Smooth muscle cell (in vitro differentiated cells): ENCODE results near the gene LRRC30. TPM values are rescaled to one million over a fixed set of nuclear protein-coding genes. Genes with fewer than 3 reads are reported as not detected.

ENCODE experiments used
- DNase-seq: peaks from one replicate; lab custom pipeline; 2025; ENCODE audit not compliant: unreplicated experiment; lab: John Stamatoyannopoulos, UW
- H2AFZ ChIP-seq: fragments of 200-600 bp; sonication (generic); 2 replicates; pipeline ENCODE4 v1.6.0; 2016; ENCODE audit warnings: antibody characterized with exemption, low read depth, mild to moderate bottlenecking
- H3F3A ChIP-seq: fragments of 200-600 bp; sonication (generic); 2 replicates; pipeline ENCODE4 v1.6.0; 2017; ENCODE audit warnings: antibody characterized with exemption, low read depth
- H3K27ac ChIP-seq: fragments of 200-600 bp; sonication (generic); 2 replicates; pipeline ENCODE4 v1.5.1; 2016; ENCODE audit warnings: low read depth, mild to moderate bottlenecking
- H3K27me3 ChIP-seq: fragments of 200-600 bp; sonication (generic); 2 replicates; pipeline ENCODE4 v1.6.1; 2016; ENCODE audit warnings: low read depth, mild to moderate bottlenecking
- H3K36me3 ChIP-seq: fragments of 200-600 bp; sonication (generic); 2 replicates; pipeline ENCODE4 v1.5.1; 2016; ENCODE audit warnings: low read depth
- H3K4me1 ChIP-seq: fragments of 200-600 bp; sonication (generic); 2 replicates; pipeline ENCODE4 v1.5.1; 2016; ENCODE audit warnings: low read depth
- H3K4me2 ChIP-seq: fragments of 200-600 bp; sonication (generic); 2 replicates; pipeline ENCODE4 v1.6.0; 2016; ENCODE audit warnings: mild to moderate bottlenecking
- H3K4me3 ChIP-seq: fragments of 200-600 bp; sonication (generic); 2 replicates; pipeline ENCODE4 v1.5.1; 2016; ENCODE audit warnings: mild to moderate bottlenecking
- H3K79me2 ChIP-seq: fragments of 200-600 bp; sonication (generic); 2 replicates; pipeline ENCODE4 v1.6.0; 2016; ENCODE audit warnings: low read depth, mild to moderate bottlenecking
- H3K9ac ChIP-seq: fragments of 200-600 bp; sonication (generic); 2 replicates; pipeline ENCODE4 v1.6.0; 2016; ENCODE audit warnings: low read depth
- H3K9me3 ChIP-seq: fragments of 200-600 bp; sonication (generic); replicated peaks from 2 replicates; pipeline ENCODE4 v1.5.1; 2016; ENCODE audit warnings: low read depth
- H4K20me1 ChIP-seq: fragments of 200-600 bp; sonication (generic); 2 replicates; pipeline ENCODE4 v1.6.0; 2016; ENCODE audit warnings: low read depth
- WGBS: methylation state at CpG from one replicate; pipeline ENCODE4 v1.1.7; 2016; ENCODE audit warnings: low lambda C conversion rate; 5-methylcytosine and 5-hydroxymethylcytosine counted together
- polyA plus RNA-seq: library from polyadenylated mRNA; unstranded; fragments of >200 nt; fragmentation: Nextera tagmentation; extraction: Ambion mirVana; gene quantifications from 2 replicates; pipeline ENCODE4 v1.2.1, GENCODE V29; 2016
- total RNA-seq: library from RNA; depleted of rRNA; stranded (reverse); fragments of >200 nt; gene quantifications from 2 replicates; pipeline ENCODE4 v1.2.3, GENCODE V29; 2014
- TF ChIP-seq, protein P1 (sequence below): fragments of 200-600 bp; sonication (generic); IDR thresholded peaks from 2 replicates; pipeline ENCODE4 v1.5.1; 2017; ENCODE audit warnings: borderline replicate concordance, mild to moderate bottlenecking, antibody characterized with exemption; ENCODE audit not compliant: insufficient read depth, poor library complexity, severe bottlenecking

The LRRC30 gene
- total and polyA plus RNA-seq, 2 experiments from 2014 or later: not detected

DNA sequence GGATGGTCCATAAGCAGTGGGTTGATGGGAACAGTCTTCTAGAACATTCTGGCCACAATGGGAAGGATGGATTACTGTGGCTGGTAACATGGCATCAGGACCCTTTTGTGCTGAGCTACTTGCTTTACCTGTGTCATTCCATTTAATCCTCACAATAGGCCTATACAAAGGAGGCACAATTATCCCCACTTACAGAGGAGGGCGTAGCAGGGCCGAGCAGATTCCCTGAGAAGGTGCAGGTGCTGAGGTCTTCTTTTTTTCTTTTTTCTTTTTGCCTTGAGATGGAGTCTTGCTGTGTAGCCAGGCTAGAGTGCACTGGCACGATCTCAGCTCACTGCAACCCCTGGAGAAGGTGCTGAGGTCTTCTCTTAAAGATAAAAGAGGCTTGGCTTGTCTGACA lies 6.7 kb upstream of the LRRC30 start:
- Histone ChIP-seq H3K4me1 (peaks cover 5% of the 10 kb centered on the region), H3K27ac (no peak overlapping the region), H3K4me3 (no peak overlapping the region), H3K4me2 (no peak overlapping the region), H3K79me2 (no peaks in the 10 kb centered on the region), H3K27me3 (peaks cover 9% of the 10 kb centered on the region), H4K20me1 (no peaks in the 10 kb centered on the region), H3F3A (no peaks in the 10 kb centered on the region), H3K36me3 (no peaks in the 10 kb centered on the region), H3K9me3 (no peaks in the 10 kb centered on the region), H3K9ac (no peak overlapping the region), H2AFZ (no peak overlapping the region)
- 78% methylated on average over 3 of the region's 3 CpGs for WGBS
- TF ChIP-seq, protein P1, sequence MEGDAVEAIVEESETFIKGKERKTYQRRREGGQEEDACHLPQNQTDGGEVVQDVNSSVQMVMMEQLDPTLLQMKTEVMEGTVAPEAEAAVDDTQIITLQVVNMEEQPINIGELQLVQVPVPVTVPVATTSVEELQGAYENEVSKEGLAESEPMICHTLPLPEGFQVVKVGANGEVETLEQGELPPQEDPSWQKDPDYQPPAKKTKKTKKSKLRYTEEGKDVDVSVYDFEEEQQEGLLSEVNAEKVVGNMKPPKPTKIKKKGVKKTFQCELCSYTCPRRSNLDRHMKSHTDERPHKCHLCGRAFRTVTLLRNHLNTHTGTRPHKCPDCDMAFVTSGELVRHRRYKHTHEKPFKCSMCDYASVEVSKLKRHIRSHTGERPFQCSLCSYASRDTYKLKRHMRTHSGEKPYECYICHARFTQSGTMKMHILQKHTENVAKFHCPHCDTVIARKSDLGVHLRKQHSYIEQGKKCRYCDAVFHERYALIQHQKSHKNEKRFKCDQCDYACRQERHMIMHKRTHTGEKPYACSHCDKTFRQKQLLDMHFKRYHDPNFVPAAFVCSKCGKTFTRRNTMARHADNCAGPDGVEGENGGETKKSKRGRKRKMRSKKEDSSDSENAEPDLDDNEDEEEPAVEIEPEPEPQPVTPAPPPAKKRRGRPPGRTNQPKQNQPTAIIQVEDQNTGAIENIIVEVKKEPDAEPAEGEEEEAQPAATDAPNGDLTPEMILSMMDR: no peak
- DNase-seq: no peak

DNA sequence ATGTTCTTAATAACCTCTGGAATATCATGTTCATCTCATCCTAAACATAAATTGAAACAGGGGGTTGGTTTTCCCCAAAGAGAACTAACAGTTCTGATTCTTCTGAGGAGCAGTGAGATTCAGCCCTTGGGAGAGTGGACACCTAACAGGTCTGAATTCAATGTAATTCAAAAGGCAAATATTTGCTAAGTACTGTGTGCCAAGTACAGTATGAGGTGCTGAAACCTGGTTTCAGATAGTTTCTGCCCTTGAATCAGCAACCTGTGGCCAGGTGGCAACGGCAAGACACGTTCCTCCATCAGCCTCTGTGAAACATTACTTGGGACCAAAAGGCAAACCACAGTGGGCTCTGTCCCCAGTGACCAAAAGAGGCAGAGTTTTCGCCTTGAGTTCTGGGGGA lies 1.3 kb downstream of the LRRC30 start:
- H3K4me3 ChIP-seq: no peak overlapping the region
- no peaks in the 10 kb centered on the region for H3K79me2 ChIP-seq
- H3K4me2 ChIP-seq: no peak overlapping the region
- H4K20me1 ChIP-seq: no peaks in the 10 kb centered on the region
- 93% methylated on average over 3 of the region's 3 CpGs for WGBS
- DNase-seq: no peak
- H3K4me1 ChIP-seq: no peaks in the 10 kb centered on the region
- H3K9me3 ChIP-seq: no peaks in the 10 kb centered on the region
- H3K27ac ChIP-seq: no peak overlapping the region
- no peak overlapping the region for H3K9ac ChIP-seq
- TF ChIP-seq, protein P1: no peak
- H3F3A ChIP-seq: no peaks in the 10 kb centered on the region
- no peaks in the 10 kb centered on the region for H3K36me3 ChIP-seq
- H2AFZ ChIP-seq: no peak overlapping the region
- H3K27me3 ChIP-seq: peaks cover 38% of the 10 kb centered on the region

DNA sequence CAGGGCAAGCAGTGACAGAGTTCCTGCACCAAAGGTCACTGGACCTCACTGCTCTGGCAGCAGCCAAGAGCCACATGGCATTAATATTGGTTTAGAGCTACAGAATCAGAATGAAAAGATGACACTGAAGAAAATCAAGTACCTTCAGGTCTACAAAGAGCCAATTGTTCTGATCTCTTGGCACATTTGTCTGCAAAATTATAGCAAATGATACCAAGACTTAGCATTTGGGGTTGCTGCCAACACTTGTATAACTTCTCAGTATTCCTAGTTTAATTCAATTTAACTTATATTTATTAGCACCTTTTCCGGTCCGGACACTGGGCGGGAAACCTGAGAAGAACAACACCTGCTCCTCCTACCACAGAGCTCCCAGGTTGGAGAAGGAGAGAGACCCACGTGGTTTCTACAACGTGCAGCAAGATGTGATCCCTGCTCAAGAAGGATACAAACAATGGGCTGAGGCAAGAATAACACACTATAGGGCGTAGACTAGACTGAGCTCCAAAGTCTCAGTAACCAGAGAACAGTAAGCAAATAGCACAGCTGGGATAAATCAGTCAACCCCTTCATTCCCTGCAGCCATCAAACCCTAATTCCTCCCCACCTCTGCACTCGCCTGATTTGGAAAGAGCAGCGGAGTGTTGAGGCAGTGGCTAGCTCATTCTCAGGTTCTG lies 2.4 kb downstream of the LRRC30 start:
- Histone ChIP-seq H3K4me3 (no peak overlapping the region), H3K4me1 (no peaks in the 10 kb centered on the region), H3K27ac (no peak overlapping the region), H3K4me2 (no peak overlapping the region), H3K9me3 (no peaks in the 10 kb centered on the region), H3K79me2 (no peaks in the 10 kb centered on the region), H3K27me3 (peaks cover 38% of the 10 kb centered on the region), H3K36me3 (no peaks in the 10 kb centered on the region), H2AFZ (no peak overlapping the region), H3K9ac (no peak overlapping the region), H3F3A (no peaks in the 10 kb centered on the region), H4K20me1 (no peaks in the 10 kb centered on the region)
- no peak for DNase-seq
- TF ChIP-seq, protein P1: no peak
- WGBS: 87% methylated on average over 8 of the region's 8 CpGs

DNA sequence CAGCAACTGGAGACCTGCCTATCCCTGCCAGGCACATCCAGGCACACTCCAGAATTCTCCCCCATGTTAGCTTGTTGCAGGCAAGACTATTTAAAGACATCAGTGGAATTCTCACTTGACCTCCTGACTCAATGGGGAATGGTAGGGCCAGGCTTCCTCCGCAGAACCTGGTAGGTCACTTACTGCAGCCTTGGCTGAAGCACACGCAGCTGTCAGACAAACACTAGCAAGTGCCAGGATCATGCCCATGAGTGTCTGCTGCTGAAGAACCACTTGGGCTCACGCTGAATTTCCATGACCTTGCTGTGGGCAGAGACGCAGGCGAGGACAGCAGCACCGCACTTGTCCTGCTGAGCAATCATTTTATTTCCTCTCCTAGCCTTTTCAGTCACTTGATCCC lies 3.2 kb downstream of the LRRC30 start:
- peaks cover 38% of the 10 kb centered on the region for H3K27me3 ChIP-seq
- H3K4me1 ChIP-seq: no peaks in the 10 kb centered on the region
- no peak overlapping the region for H2AFZ ChIP-seq
- no peak overlapping the region for H3K4me2 ChIP-seq
- no peak overlapping the region for H3K27ac ChIP-seq
- no peaks in the 10 kb centered on the region for H3K36me3 ChIP-seq
- no peaks in the 10 kb centered on the region for H3K79me2 ChIP-seq
- TF ChIP-seq, protein P1: no peak
- DNase-seq: no peak
- H3K4me3 ChIP-seq: no peak overlapping the region
- H3K9me3 ChIP-seq: no peaks in the 10 kb centered on the region
- no peaks in the 10 kb centered on the region for H4K20me1 ChIP-seq
- no peak overlapping the region for H3K9ac ChIP-seq
- WGBS: 86% methylated on average over 6 of the region's 6 CpGs
- no peaks in the 10 kb centered on the region for H3F3A ChIP-seq
